GM04504 (cell line): ENCODE data around the gene RMDN2.

ENCODE experiments used
- DNase-seq: peaks from one replicate; pipeline ENCODE4 v3.0.0-alpha.2; 2012; ENCODE audit warnings: low read depth

RMDN2 gene

GRCh38 chr2:38039121-38039910 lies 114.2 kb downstream of the RMDN2 start:
- DNase-seq, result no peak

DNA sequence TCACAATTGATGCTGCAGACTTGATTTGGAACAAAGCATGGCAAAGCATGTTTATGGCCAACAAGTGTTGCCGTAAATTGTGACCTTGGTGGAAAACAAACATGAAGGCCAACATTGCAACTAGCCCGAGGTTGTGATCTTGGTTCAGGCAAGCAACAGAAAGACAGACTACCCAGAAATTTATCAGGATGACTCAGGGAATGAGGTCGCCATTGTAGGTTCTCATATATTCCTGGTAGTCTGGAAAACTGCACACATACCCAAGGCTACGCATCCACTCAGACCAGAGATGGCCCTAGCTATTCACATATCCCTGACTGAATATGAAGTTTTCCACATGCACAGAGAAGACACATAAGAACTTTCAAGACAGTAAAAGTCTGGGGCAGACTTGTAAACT lies 120.7 kb downstream of the RMDN2 start:
- DNase-seq, result no peak

DNA sequence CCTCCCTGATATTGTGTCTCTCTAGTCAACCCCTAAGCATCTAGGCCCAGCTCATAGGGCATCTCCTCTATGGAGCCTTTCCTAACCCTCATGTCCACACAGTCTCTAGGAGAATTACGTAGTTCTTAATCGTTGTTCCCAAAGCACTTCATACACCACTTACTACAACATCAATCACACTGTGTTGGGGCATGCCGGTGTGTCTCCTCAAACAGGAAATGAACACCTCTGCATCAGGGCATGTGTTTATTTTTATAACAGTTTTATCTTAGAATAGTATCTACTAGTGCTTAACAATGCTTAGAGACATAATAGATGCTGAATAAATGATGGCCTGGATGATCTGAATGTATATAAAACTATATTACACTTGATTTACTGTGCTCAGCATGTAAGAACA lies 131.1 kb downstream of the RMDN2 start:
- no peak for DNase-seq

GRCh38 chr2:38057651-38058410 lies 132.7 kb downstream of the RMDN2 start:
- DNase-seq, result no peak

GRCh38 chr2:38060236-38061018 lies 135.3 kb downstream of the RMDN2 start:
- no peak for DNase-seq

DNA sequence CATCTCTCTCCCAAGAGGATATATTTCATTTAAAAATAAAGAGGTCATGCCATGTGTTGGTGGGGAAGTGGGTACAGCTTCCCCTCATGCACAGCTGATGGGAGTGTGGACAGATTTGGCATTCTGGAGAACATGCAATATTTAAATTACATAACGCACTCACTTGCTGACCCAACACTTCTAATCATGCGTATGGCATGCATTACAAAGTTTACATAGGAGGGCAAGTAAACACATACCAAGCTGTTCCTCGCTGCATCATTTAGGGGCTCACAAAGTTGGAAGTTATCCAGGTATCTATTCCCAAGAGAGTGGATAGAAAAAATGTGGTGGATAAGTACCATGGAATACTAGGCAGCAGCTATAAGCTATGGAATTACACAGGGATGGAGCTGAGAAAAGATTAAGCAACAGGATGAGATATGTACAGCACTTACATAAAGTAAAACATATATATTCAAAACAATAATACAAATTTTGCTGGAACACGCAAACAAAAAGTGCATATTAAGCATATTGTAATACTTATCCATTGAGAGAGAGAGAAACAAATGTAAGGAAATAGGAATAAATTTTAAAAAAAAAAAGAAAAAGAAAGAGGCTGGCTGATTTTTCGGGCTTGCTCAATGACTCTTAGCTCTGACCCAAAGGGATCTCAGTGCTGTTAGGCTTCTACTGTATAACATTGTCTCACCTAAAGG lies 139.9 kb downstream of the RMDN2 start:
- no peak for DNase-seq

- DNase-seq, result no peak
Observed at GRCh38 chr2:38065502-38066135, 140.5 kb downstream of the RMDN2 start.

GRCh38 chr2:38066421-38067115 lies 141.5 kb downstream of the RMDN2 start:
- DNase-seq, result no peak
